Bronchial epithelial cell (primary cell): ENCODE data around the gene KCMF1. TPM values are rescaled to one million over a fixed set of nuclear protein-coding genes. Genes with fewer than 3 reads are reported as not detected.
A peak's percentile ranks its signal among the peaks of the same experiment; 100 is the strongest.

Experiments
- DNase-seq: peaks from one replicate; pipeline ENCODE4 v3.0.0-alpha.2; 2010; ENCODE audit warnings: low read depth
- FAIRE-seq: peaks from 2 replicates; lab custom pipeline; 2011; peaks lifted over from hg19 to GRCh38; lab: Jason Lieb, UNC
- H3K27me3 ChIP-seq: 2 replicates; pipeline ENCODE4 v1.5.1; 2011; ENCODE audit warnings: low read length; ENCODE audit not compliant: control insufficient read depth, insufficient read depth
- H3K36me3 ChIP-seq: 2 replicates; pipeline ENCODE4 v1.5.1; 2011; ENCODE audit warnings: low read length; ENCODE audit not compliant: control insufficient read depth, insufficient read depth
- H3K4me3 ChIP-seq: 2 replicates; pipeline ENCODE4 v1.5.1; 2011; ENCODE audit warnings: mild to moderate bottlenecking, low read depth, low read length, control low read depth
- CTCF ChIP-seq: IDR thresholded peaks from 2 replicates; pipeline ENCODE4 v1.5.1; 2011; ENCODE audit warnings: mild to moderate bottlenecking, moderate library complexity, low read length, control low read depth, inconsistent platforms; ENCODE audit not compliant: insufficient read depth, severe bottlenecking
- total RNA-seq: library from RNA; depleted of rRNA; stranded (reverse); fragments of >200 nt; gene quantifications from 2 replicates; pipeline ENCODE4 v1.2.1, GENCODE V29; 2014

KCMF1 gene
- total RNA-seq, 1 donor from 2014 or later = 174 TPM

GRCh38 chr2:84927275-84927627 is 43.7 kb upstream of the KCMF1 start:
- TF ChIP-seq CTCF = no peak
- H3K4me3 ChIP-seq = no peak overlapping the region
- H3K27me3 ChIP-seq = no peaks in the 10 kb centered on the region
- FAIRE-seq (no peak), DNase-seq (no peak)
- no peaks in the 10 kb centered on the region for H3K36me3 ChIP-seq

DNA sequence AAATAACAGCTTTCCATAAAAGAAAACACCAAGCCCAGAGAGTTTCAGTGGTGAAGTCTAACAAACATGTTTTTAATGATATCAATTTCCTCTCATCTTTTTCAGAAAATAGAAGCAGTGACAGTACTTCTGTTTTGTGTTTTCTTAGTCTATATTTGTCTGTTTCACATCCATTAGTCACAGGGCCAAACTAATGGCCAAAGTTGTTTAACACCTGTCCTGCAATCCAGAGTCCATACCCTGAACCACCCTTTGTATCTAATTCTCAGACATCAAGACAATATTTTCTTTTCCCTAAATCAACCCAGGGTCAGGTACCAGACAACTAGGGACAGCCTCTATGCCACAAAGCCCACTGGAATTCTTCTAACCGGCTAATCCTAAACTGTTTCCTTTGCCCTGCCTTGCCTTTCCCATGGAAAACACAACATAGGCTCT is 39.6 kb upstream of the KCMF1 start:
- DNase-seq (no peak), FAIRE-seq (no peak)
- Histone ChIP-seq H3K4me3 (no peak overlapping the region), H3K27me3 (no peaks in the 10 kb centered on the region), H3K36me3 (no peaks in the 10 kb centered on the region)
- no peak for TF ChIP-seq CTCF

DNA sequence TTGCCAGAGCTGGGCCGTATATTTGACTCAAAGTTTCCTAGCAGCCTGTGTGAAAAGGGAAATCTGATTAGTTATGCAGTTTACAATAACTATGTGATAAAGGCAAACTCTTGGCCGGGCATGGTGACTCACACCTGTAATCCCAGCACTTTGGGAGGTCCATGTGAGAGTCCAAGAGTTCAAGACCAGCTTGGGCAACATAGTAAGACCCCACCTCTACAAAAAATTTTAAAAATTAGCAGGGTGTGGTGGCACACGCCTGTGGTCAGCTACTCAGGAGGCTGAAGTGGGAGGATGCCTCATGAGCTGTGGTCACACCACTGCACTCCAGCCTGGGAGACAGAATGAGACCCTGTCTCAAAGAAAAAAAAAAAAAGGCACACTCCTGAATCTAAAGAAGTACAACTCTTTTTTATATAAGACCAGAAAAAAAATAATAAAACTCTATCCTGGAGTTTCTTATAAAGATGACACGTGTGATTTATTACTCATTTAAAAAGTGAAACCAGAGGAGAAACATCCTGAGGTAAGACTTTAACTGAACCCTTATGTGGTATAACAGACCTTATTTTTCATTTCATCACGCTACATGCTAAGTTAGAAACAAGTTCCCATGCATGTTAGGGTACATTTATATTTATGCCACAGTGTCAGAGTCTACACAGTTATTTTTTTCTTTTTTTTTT is 32.6 kb upstream of the KCMF1 start:
- no peak for FAIRE-seq
- no peaks in the 10 kb centered on the region for H3K27me3 ChIP-seq
- no peak for TF ChIP-seq CTCF
- H3K4me3 ChIP-seq = no peak overlapping the region
- H3K36me3 ChIP-seq = no peaks in the 10 kb centered on the region
- peak; percentile 15 for DNase-seq

GRCh38 chr2:84939426-84940087 is 31.4 kb upstream of the KCMF1 start:
- H3K4me3 ChIP-seq = no peak overlapping the region
- peak; percentile 26 for DNase-seq
- TF ChIP-seq CTCF = no peak
- H3K36me3 ChIP-seq = no peaks in the 10 kb centered on the region
- no peaks in the 10 kb centered on the region for H3K27me3 ChIP-seq
- no peak for FAIRE-seq

DNA sequence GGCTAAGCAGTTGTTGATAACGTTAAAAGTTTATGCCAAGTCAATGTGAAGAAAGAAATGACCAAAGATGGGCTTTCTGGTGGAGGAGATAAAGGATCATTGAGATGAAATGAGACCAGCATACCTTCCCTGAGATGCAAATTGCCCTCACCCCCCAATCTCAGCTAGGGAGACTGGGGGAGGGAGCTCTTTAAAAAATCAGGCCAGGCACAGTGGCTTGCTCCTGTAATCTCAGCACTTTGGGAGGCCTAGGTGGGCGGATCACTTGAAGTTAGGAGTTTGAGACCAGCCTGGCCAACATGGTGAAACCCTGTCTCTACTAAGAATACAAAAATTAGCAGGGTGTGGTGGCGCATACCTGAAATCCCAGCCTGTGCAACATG is 30.9 kb upstream of the KCMF1 start:
- TF ChIP-seq CTCF = no peak
- Histone ChIP-seq H3K27me3 (no peaks in the 10 kb centered on the region), H3K4me3 (no peak overlapping the region), H3K36me3 (no peaks in the 10 kb centered on the region)
- no peak for FAIRE-seq
- no peak for DNase-seq
